Loucy (cell line): Measurements from ENCODE around the gene TAS2R10.
"Not testable (repeated sequence)": the region's sequence is repeated elsewhere in the genome, so short reads cannot be mapped to it uniquely, and the experiment has no call there.

Source experiments
- H2AFZ ChIP-seq: fragments of 200-600 bp; sonication (generic); 2 replicates; pipeline ENCODE4 v1.6.0; 2016; ENCODE audit warnings: antibody characterized with exemption, mild to moderate bottlenecking, low read length, moderate library complexity
- H3F3A ChIP-seq: fragments of 200-600 bp; 2 replicates; pipeline ENCODE4 v1.6.0; 2016; ENCODE audit warnings: antibody characterized with exemption, low read depth, mild to moderate bottlenecking
- H3K27me3 ChIP-seq: fragments of 200-600 bp; sonication (generic); 2 replicates; pipeline ENCODE4 v1.6.1; 2014; ENCODE audit warnings: low read length, mild to moderate bottlenecking; ENCODE audit not compliant: insufficient read depth, poor library complexity, severe bottlenecking
- H3K36me3 ChIP-seq: fragments of 200-600 bp; sonication (generic); 2 replicates; pipeline ENCODE4 v1.6.1; 2016; ENCODE audit warnings: low read length; ENCODE audit not compliant: insufficient read depth
- H3K4me1 ChIP-seq: fragments of 200-600 bp; sonication (generic); 2 replicates; pipeline ENCODE4 v1.5.1; 2014; ENCODE audit warnings: low read length, mild to moderate bottlenecking; ENCODE audit not compliant: insufficient read depth, poor library complexity, severe bottlenecking
- H3K4me2 ChIP-seq: fragments of 200-600 bp; sonication (generic); 2 replicates; pipeline ENCODE4 v1.6.0; 2014; ENCODE audit warnings: antibody characterized with exemption, low read length, low read depth, mild to moderate bottlenecking; ENCODE audit not compliant: poor library complexity, severe bottlenecking
- H3K4me3 ChIP-seq: fragments of 200-600 bp; sonication (generic); 2 replicates; pipeline ENCODE4 v1.5.1; 2014; ENCODE audit warnings: low read length, mild to moderate bottlenecking, mixed read lengths; ENCODE audit not compliant: poor library complexity, severe bottlenecking
- H3K79me2 ChIP-seq: fragments of 200-600 bp; sonication (generic); 2 replicates; pipeline ENCODE4 v1.6.1; 2014; ENCODE audit warnings: low read length; ENCODE audit not compliant: insufficient read depth
- H3K9ac ChIP-seq: fragments of 200-600 bp; sonication (generic); 2 replicates; pipeline ENCODE4 v1.6.0; 2014; ENCODE audit warnings: mild to moderate bottlenecking, low read depth, low read length, moderate library complexity; ENCODE audit not compliant: poor library complexity, severe bottlenecking
- H3K9me2 ChIP-seq: fragments of 200-600 bp; sonication (generic); replicated peaks from 2 replicates; pipeline ENCODE4 v1.6.1; 2016; ENCODE audit warnings: low read depth, low read length, mixed read lengths
- H3K9me3 ChIP-seq: fragments of 200-600 bp; sonication (generic); 2 replicates; pipeline ENCODE4 v1.6.1; 2014; ENCODE audit warnings: mild to moderate bottlenecking, antibody characterized with exemption, low read length, low read depth; ENCODE audit not compliant: insufficient read depth
- H4K20me1 ChIP-seq: fragments of 200-600 bp; sonication (generic); 2 replicates; pipeline ENCODE4 v1.6.0; 2014; ENCODE audit warnings: antibody characterized with exemption, low read length, mild to moderate bottlenecking; ENCODE audit not compliant: insufficient read depth, poor library complexity, severe bottlenecking
- CTCF ChIP-seq: fragments of 200-600 bp; sonication (generic); conservative IDR thresholded peaks from 2 replicates; pipeline ENCODE4 v1.5.1; 2014; ENCODE audit warnings: mild to moderate bottlenecking, antibody characterized with exemption, low read length
- EZH2phosphoT487 ChIP-seq: fragments of 200-600 bp; IDR thresholded peaks from 2 replicates; pipeline ENCODE4 v1.6.1; 2018; ENCODE audit warnings: antibody characterized with exemption, mild to moderate bottlenecking, moderate library complexity, borderline replicate concordance

TAS2R10 gene

GRCh38 chr12:10801741-10802140, 24.4 kb downstream of the TAS2R10 start:
- H4K20me1 ChIP-seq, result no peaks in the 10 kb centered on the region
- TF ChIP-seq EZH2phosphoT487, result no peak
- no peak for TF ChIP-seq CTCF
- no peak overlapping the region for H3K4me2 ChIP-seq
- H2AFZ ChIP-seq, result no peak overlapping the region
- no peaks in the 10 kb centered on the region for H3K36me3 ChIP-seq
- H3F3A ChIP-seq, result no peaks in the 10 kb centered on the region
- no peak overlapping the region for H3K9ac ChIP-seq
- H3K9me3 ChIP-seq, result no peaks in the 10 kb centered on the region
- no peaks in the 10 kb centered on the region for H3K79me2 ChIP-seq
- no peaks in the 10 kb centered on the region for H3K27me3 ChIP-seq
- no peaks in the 10 kb centered on the region for H3K9me2 ChIP-seq
- H3K4me3 ChIP-seq, result no peak overlapping the region
- H3K4me1 ChIP-seq, result no peaks in the 10 kb centered on the region

GRCh38 chr12:10794222-10794621, 31.9 kb downstream of the TAS2R10 start:
- Histone ChIP-seq H3K4me2 (no peak overlapping the region), H3K9ac (no peak overlapping the region), H4K20me1 (no peaks in the 10 kb centered on the region), H3K4me3 (no peak overlapping the region), H3K27me3 (no peaks in the 10 kb centered on the region), H3K4me1 (no peaks in the 10 kb centered on the region), H2AFZ (no peak overlapping the region), H3K36me3 (no peaks in the 10 kb centered on the region), H3K9me3 (no peaks in the 10 kb centered on the region), H3K79me2 (no peaks in the 10 kb centered on the region), H3K9me2 (no peaks in the 10 kb centered on the region), H3F3A (no peaks in the 10 kb centered on the region)
- TF ChIP-seq CTCF (no peak), EZH2phosphoT487 (no peak)

GRCh38 chr12:10791769-10792168, 34.4 kb downstream of the TAS2R10 start:
- H3K79me2 ChIP-seq, result not testable (repeated sequence)

GRCh38 chr12:10783252-10783651, 42.9 kb downstream of the TAS2R10 start:
- no peaks in the 10 kb centered on the region for H3K9me3 ChIP-seq
- no peak overlapping the region for H3K4me3 ChIP-seq
- no peaks in the 10 kb centered on the region for H3K9me2 ChIP-seq
- no peaks in the 10 kb centered on the region for H3K79me2 ChIP-seq
- no peaks in the 10 kb centered on the region for H3K27me3 ChIP-seq
- no peaks in the 10 kb centered on the region for H4K20me1 ChIP-seq
- no peak overlapping the region for H3K9ac ChIP-seq
- no peak overlapping the region for H2AFZ ChIP-seq
- no peak overlapping the region for H3K4me2 ChIP-seq
- no peaks in the 10 kb centered on the region for H3F3A ChIP-seq
- no peaks in the 10 kb centered on the region for H3K4me1 ChIP-seq
- no peak for TF ChIP-seq EZH2phosphoT487
- no peak for TF ChIP-seq CTCF
- no peaks in the 10 kb centered on the region for H3K36me3 ChIP-seq

More at GRCh38 chr12:10791769-10792168, 34.4 kb downstream of the TAS2R10 start:
- H4K20me1 ChIP-seq, H3K4me2 ChIP-seq, H3K4me3 ChIP-seq, H3K27me3 ChIP-seq, H3K4me1 ChIP-seq, H2AFZ ChIP-seq, H3F3A ChIP-seq, H3K9ac ChIP-seq, H3K9me3 ChIP-seq, H3K9me2 ChIP-seq, H3K36me3 ChIP-seq: not testable (repeated sequence)
